ENCODE results near the gene TNFRSF8.
"Not testable (repeated sequence)": the region's sequence is repeated elsewhere in the genome, so short reads cannot be mapped to it uniquely, and the experiment has no call there.

The TNFRSF8 gene

GRCh38 chr1:12063141-12064072 is at the start of gene TNFRSF8:
Gene TNFRSF8, plus strand, starts transcription at chr1:12063303. Its CDS starts 296 bp downstream, at chr1:12063599.
- DNase-seq = no peak

- DNase-seq = no peak
Observed at GRCh38 chr1:12014141-12014991, 48.7 kb upstream of the TNFRSF8 start.

- no peak for DNase-seq
Observed at GRCh38 chr1:12015001-12015491, 48.1 kb upstream of the TNFRSF8 start.

GRCh38 chr1:12015499-12015898 is 47.6 kb upstream of the TNFRSF8 start:
- no peak for DNase-seq

- no peak for DNase-seq
Observed at GRCh38 chr1:12016182-12016581, 46.9 kb upstream of the TNFRSF8 start.

- no peak for DNase-seq
Observed at GRCh38 chr1:12019858-12020509, 43.1 kb upstream of the TNFRSF8 start.

- DNase-seq = no peak
Observed at GRCh38 chr1:12021616-12022015, 41.5 kb upstream of the TNFRSF8 start.

GRCh38 chr1:12022036-12022435 is 41.1 kb upstream of the TNFRSF8 start:
- no peak for DNase-seq

- DNase-seq = no peak
Observed at GRCh38 chr1:12026586-12026985, 36.5 kb upstream of the TNFRSF8 start.

- no peak for DNase-seq
Observed at GRCh38 chr1:12028248-12028647, 34.9 kb upstream of the TNFRSF8 start.

GRCh38 chr1:12028957-12029511 is 34.1 kb upstream of the TNFRSF8 start:
- no peak for DNase-seq

- DNase-seq = no peak
Observed at GRCh38 chr1:12029720-12030339, 33.3 kb upstream of the TNFRSF8 start.

GRCh38 chr1:12031039-12031980 is 31.8 kb upstream of the TNFRSF8 start:
- DNase-seq = no peak

GRCh38 chr1:12032161-12032621 is 30.9 kb upstream of the TNFRSF8 start:
- DNase-seq = no peak

- not testable (repeated sequence) for DNase-seq
Observed at GRCh38 chr1:12033441-12033840, 29.7 kb upstream of the TNFRSF8 start.

GRCh38 chr1:12034381-12034801 is 28.7 kb upstream of the TNFRSF8 start:
- DNase-seq = no peak

- no peak for DNase-seq
Observed at GRCh38 chr1:12035312-12035711, 27.8 kb upstream of the TNFRSF8 start.

- no peak for DNase-seq
Observed at GRCh38 chr1:12037486-12038355, 25.4 kb upstream of the TNFRSF8 start.

- no peak for DNase-seq
Observed at GRCh38 chr1:12038356-12039163, 24.5 kb upstream of the TNFRSF8 start.

All from activated CD4-positive, CD25-positive, alpha-beta regulatory T cell treated with anti-CD3 and anti-CD28 coated beads, Interleukin-2, amount 50 U/mL, for 72 hours (primary cell).